GM12875 (cell line): ENCODE data around the gene TBPL2.

Experiments used
- H3K4me3 ChIP-seq: one replicate; pipeline ENCODE4 v1.5.1; 2011; ENCODE audit warnings: low read depth, low read length, control low read depth
- TF ChIP-seq, protein P1 (sequence below): IDR thresholded peaks from 2 replicates; pipeline ENCODE4 v1.5.1; 2011; ENCODE audit warnings: low read depth, mild to moderate bottlenecking, control low read depth, inconsistent platforms, low read length, moderate library complexity, borderline replicate concordance; ENCODE audit not compliant: insufficient read depth

The TBPL2 gene

GRCh38 chr14:55381561-55381960 lies 58.9 kb downstream of the TBPL2 start:
- no peak overlapping the region for H3K4me3 ChIP-seq
- TF ChIP-seq, protein P1, sequence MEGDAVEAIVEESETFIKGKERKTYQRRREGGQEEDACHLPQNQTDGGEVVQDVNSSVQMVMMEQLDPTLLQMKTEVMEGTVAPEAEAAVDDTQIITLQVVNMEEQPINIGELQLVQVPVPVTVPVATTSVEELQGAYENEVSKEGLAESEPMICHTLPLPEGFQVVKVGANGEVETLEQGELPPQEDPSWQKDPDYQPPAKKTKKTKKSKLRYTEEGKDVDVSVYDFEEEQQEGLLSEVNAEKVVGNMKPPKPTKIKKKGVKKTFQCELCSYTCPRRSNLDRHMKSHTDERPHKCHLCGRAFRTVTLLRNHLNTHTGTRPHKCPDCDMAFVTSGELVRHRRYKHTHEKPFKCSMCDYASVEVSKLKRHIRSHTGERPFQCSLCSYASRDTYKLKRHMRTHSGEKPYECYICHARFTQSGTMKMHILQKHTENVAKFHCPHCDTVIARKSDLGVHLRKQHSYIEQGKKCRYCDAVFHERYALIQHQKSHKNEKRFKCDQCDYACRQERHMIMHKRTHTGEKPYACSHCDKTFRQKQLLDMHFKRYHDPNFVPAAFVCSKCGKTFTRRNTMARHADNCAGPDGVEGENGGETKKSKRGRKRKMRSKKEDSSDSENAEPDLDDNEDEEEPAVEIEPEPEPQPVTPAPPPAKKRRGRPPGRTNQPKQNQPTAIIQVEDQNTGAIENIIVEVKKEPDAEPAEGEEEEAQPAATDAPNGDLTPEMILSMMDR, result no peak

- no peak overlapping the region for H3K4me3 ChIP-seq
- TF ChIP-seq, protein P1, result no peak
Observed at GRCh38 chr14:55381040-55381439, 59.4 kb downstream of the TBPL2 start.

DNA sequence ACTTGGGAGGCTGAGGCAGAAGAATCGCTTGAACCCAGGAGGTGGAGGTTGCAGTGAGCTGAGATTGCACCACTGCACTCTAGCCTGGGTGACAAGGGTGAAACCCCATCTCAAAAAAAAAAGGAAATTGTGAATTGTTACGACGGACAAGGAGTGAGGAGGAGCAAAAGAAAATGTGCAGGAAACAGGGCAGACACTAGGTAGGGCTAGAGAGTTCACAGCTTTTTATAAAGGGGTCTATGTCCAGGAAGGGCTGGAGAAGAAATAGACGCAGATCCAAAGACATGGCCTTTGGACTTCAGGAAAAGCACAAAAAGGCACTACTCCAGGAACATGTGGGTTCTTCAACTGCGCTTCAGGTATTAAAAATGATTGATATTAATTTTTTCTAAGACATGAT lies 63.2 kb downstream of the TBPL2 start:
- H3K4me3 ChIP-seq, result no peak overlapping the region
- TF ChIP-seq, protein P1, result no peak

GRCh38 chr14:55374771-55375170 lies 65.6 kb downstream of the TBPL2 start:
- TF ChIP-seq, protein P1, result no peak
- H3K4me3 ChIP-seq, result no peak overlapping the region

DNA sequence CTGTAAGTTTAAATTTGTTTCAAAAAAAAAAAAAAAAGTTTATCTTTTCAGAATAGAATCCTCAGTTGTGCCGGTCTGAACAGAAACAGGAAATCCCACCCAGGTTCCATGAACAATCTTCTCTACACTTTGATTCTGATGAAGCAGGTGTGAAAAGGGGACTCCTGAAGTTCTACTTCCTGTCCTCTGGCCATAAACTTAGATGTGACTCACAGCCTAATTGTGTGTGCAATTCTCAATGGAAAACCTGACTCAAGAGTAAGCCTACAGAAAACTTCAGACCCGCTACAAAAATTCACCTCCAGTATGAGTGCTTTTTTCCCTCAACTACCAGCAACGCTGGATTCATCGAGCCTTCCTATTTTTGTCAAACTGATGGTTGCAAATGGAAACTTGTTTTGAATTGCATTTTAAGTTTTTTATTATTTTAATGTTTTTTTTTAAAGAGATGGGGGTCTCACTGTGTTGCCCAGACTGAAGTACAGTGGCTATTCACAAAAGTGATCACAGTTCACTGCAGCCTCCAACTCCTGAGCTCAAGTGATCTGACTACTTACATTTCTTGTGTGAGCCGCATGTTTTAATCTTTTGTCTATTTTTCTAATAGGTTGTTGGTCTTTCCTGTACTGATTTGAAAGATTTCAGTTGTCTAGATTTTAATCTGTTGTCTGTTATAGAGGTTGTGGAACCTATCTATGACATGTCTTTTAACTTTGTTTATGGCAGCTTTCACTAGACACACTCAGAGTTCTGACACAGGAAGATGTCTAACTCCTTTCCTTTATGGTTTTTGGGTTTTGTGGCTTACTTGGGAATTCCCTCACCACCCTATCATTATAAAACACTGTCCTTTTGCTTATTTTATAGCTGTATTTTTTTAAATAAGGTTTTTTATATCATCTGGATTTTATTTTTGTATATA lies 66.4 kb downstream of the TBPL2 start:
- TF ChIP-seq, protein P1, result no peak
- no peak overlapping the region for H3K4me3 ChIP-seq

GRCh38 chr14:55372825-55373224 lies 67.6 kb downstream of the TBPL2 start:
- no peak overlapping the region for H3K4me3 ChIP-seq
- TF ChIP-seq, protein P1, result no peak

- TF ChIP-seq, protein P1, result no peak
- H3K4me3 ChIP-seq, result no peak overlapping the region
Observed at GRCh38 chr14:55372423-55372822, 68.0 kb downstream of the TBPL2 start.
